Karpas-422 (cell line): ENCODE data around the gene FOXS1. TPM values are rescaled to one million over a fixed set of nuclear protein-coding genes. Genes with fewer than 3 reads are reported as not detected.
"Not testable (repeated sequence)": the region's sequence is repeated elsewhere in the genome, so short reads cannot be mapped to it uniquely, and the experiment has no call there.

ENCODE experiments used
- DNase-seq: peaks from one replicate; pipeline ENCODE4 v3.0.0-alpha.2; 2015
- H2AFZ ChIP-seq: fragments of 200-600 bp; sonication (generic); 2 replicates; pipeline ENCODE4 v1.6.1; 2014; ENCODE audit warnings: antibody characterized with exemption, low read length, mixed read lengths
- H3K27ac ChIP-seq: fragments of 200-600 bp; sonication (generic); 2 replicates; pipeline ENCODE4 v1.5.1; 2014; ENCODE audit warnings: mild to moderate bottlenecking, low read length, moderate library complexity
- H3K27me3 ChIP-seq: fragments of 200-600 bp; sonication (generic); 2 replicates; pipeline ENCODE4 v1.6.1; 2014; ENCODE audit warnings: low read length, mixed read lengths
- H3K36me3 ChIP-seq: fragments of 200-600 bp; sonication (generic); 2 replicates; pipeline ENCODE4 v1.6.1; 2014; ENCODE audit warnings: low read length, mixed read lengths; ENCODE audit not compliant: insufficient read depth
- H3K4me1 ChIP-seq: fragments of 200-600 bp; sonication (generic); 2 replicates; pipeline ENCODE4 v1.6.1; 2014; ENCODE audit warnings: mild to moderate bottlenecking, low read length, mixed read lengths
- H3K4me2 ChIP-seq: fragments of 200-600 bp; sonication (generic); 2 replicates; pipeline ENCODE4 v1.6.1; 2014; ENCODE audit warnings: low read length, low read depth, mild to moderate bottlenecking; ENCODE audit not compliant: poor library complexity, severe bottlenecking
- H3K4me3 ChIP-seq: fragments of 200-600 bp; sonication (generic); 2 replicates; pipeline ENCODE4 v1.5.1; 2014; ENCODE audit warnings: mild to moderate bottlenecking, antibody characterized with exemption, low read length, mixed read lengths
- H3K79me2 ChIP-seq: fragments of 200-600 bp; sonication (generic); 2 replicates; pipeline ENCODE4 v1.6.1; 2014; ENCODE audit warnings: mild to moderate bottlenecking, low read length, mixed read lengths
- H3K9ac ChIP-seq: fragments of 200-600 bp; sonication (generic); 2 replicates; pipeline ENCODE4 v1.6.0; 2014; ENCODE audit warnings: low read length
- H3K9me2 ChIP-seq: fragments of 200-600 bp; sonication (generic), shearing (Covaris generic); replicated peaks from 2 replicates; pipeline ENCODE4 v1.6.0; 2014; ENCODE audit warnings: mild to moderate bottlenecking, low read length, moderate library complexity; ENCODE audit not compliant: insufficient read depth
- H3K9me3 ChIP-seq: fragments of 300-700, 200-600 bp; sonication (generic); 2 replicates; pipeline ENCODE4 v1.6.1; 2014; ENCODE audit warnings: low read length, mixed read lengths
- H4K20me1 ChIP-seq: fragments of 200-600 bp; sonication (generic); 2 replicates; pipeline ENCODE4 v1.6.1; 2014; ENCODE audit warnings: mild to moderate bottlenecking, antibody characterized with exemption, low read length, low read depth; ENCODE audit not compliant: insufficient read depth
- total RNA-seq: library from RNA; depleted of rRNA; stranded (reverse); fragments of >200 nt; shearing (Covaris generic); gene quantifications from 2 replicates; pipeline ENCODE4 v1.2.3, GENCODE V29; 2014; ENCODE audit warnings: low replicate concordance

FOXS1 gene
- total RNA-seq, 1 experiment from 2014 or later = not detected

- no peak overlapping the region for H3K27ac ChIP-seq
Measured at GRCh38 chr20:31817461-31817860, 27.9 kb downstream of the FOXS1 start.

DNA sequence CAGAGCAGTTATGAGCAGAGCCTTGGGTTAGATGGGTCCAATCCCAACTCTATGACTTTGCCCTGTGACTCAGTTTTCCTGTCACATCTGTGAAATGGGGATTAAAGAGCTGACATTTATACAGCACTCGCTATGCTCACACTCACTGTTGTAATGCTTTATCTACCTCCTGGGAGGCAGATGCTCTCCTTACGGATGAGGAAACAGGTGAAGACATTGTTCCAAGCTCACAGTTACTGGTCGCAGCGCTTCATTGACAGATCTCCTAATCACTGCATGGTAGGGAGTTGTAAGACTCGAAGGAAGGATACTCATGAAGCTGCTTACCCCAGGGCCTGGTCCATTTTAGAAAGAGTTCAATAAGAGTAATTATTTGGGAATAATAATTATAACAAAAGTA lies 29.2 kb downstream of the FOXS1 start:
- H3K4me1 ChIP-seq = peaks cover 2% of the 10 kb centered on the region; the same call in 1 of the 2 replicates
- H2AFZ ChIP-seq = no peak overlapping the region
- H3K4me2 ChIP-seq = no peak overlapping the region
- no peaks in the 10 kb centered on the region for H3K79me2 ChIP-seq
- no peaks in the 10 kb centered on the region for H3K9me3 ChIP-seq
- H3K36me3 ChIP-seq = no peaks in the 10 kb centered on the region
- H4K20me1 ChIP-seq = no peaks in the 10 kb centered on the region
- no peaks in the 10 kb centered on the region for H3K27me3 ChIP-seq
- DNase-seq = no peak
- H3K9me2 ChIP-seq = no peaks in the 10 kb centered on the region
- no peak overlapping the region for H3K27ac ChIP-seq
- H3K4me3 ChIP-seq = no peak overlapping the region
- no peak overlapping the region for H3K9ac ChIP-seq

More at GRCh38 chr20:31817461-31817860, 27.9 kb downstream of the FOXS1 start:
- Histone ChIP-seq H3K4me2 (no peak overlapping the region), H3K9ac (no peak overlapping the region), H3K27me3 (no peaks in the 10 kb centered on the region), H3K9me3 (no peaks in the 10 kb centered on the region), H3K4me1 (peaks cover 2% of the 10 kb centered on the region; the same call in 1 of the 2 replicates), H3K79me2 (no peaks in the 10 kb centered on the region), H2AFZ (no peak overlapping the region), H3K36me3 (no peaks in the 10 kb centered on the region), H3K4me3 (no peak overlapping the region), H3K9me2 (no peaks in the 10 kb centered on the region), H4K20me1 (no peaks in the 10 kb centered on the region)
- DNase-seq = no peak

DNA sequence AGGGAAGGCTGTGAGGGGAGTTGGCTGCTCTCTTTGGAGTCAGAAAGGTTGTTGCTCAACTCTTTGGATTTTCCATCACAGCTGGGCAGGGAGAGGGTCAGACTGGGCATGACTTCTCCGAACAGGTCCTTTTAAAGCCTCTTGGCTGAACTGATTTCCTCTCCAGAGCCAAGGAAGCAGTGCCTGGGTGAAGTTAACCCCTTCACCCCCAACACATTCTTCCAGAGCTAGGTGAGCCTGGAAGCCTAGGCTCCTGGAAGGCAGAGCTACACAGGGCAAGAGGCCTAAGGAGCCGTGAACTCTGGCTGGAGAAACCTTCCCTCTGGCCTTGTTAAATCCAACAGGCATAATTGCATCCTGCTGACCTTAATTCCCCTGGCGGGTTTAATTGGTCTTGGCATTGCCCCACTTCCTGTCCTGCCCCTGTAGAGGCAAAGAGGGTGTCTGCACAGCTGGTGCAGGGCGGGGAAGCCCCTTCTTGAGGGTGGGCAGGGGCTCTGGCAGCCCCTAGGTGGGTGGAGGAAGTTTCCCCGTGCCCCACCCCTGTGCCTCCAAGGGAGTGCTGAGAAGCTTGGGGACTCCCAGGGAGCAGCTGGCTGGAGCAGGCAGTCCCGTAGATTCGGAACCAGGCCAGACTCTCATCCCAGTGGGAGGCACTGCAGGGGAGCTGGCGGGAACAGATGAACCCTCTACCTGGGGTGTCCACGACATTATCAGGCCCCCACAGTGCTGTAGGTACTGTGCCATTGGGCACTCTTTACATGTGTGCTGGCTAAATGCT lies 29.8 kb downstream of the FOXS1 start:
- Histone ChIP-seq H3K9ac (no peak overlapping the region), H3K36me3 (no peaks in the 10 kb centered on the region), H2AFZ (no peak overlapping the region), H3K4me1 (peaks cover 2% of the 10 kb centered on the region; the same call in 1 of the 2 replicates), H3K9me3 (no peaks in the 10 kb centered on the region), H3K9me2 (no peaks in the 10 kb centered on the region), H3K4me3 (no peak overlapping the region), H3K4me2 (no peak overlapping the region), H4K20me1 (no peaks in the 10 kb centered on the region), H3K27ac (no peak overlapping the region), H3K79me2 (no peaks in the 10 kb centered on the region), H3K27me3 (no peaks in the 10 kb centered on the region)
- DNase-seq = no peak

DNA sequence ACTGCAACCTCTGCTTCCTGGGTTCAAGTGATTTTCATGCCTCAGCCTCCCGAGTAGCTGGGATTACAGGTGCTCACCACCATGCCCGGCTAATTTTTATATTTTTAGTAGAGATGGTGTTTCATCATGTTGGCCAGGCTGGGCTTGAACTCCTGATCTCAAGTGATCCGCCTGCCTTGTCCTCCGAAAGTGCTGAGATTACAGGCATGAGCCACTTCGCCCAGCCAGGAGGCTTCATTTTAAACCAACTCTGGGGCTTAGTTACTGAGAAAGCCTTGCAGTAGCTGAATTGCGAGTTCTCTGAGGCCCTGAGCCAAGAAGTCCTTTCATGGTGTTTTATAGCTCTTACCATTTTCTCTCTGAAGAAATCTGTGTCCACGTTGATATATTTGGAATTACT lies 31.3 kb downstream of the FOXS1 start:
- H4K20me1 ChIP-seq, DNase-seq, H3K9ac ChIP-seq, H3K27me3 ChIP-seq, H3K36me3 ChIP-seq, H3K4me1 ChIP-seq, H3K79me2 ChIP-seq, H3K9me3 ChIP-seq, H2AFZ ChIP-seq, H3K4me3 ChIP-seq, H3K9me2 ChIP-seq, H3K27ac ChIP-seq, H3K4me2 ChIP-seq: not testable (repeated sequence)

GRCh38 chr20:31813611-31814010 lies 31.8 kb downstream of the FOXS1 start:
- DNase-seq = no peak
- Histone ChIP-seq H3K9me3 (no peaks in the 10 kb centered on the region), H3K27ac (no peak overlapping the region), H3K27me3 (no peaks in the 10 kb centered on the region), H4K20me1 (no peaks in the 10 kb centered on the region), H3K9me2 (no peaks in the 10 kb centered on the region), H3K4me3 (no peak overlapping the region), H2AFZ (no peak overlapping the region), H3K4me2 (no peak overlapping the region), H3K4me1 (peaks cover 2% of the 10 kb centered on the region; the same call in 1 of the 2 replicates), H3K9ac (no peak overlapping the region), H3K79me2 (no peaks in the 10 kb centered on the region), H3K36me3 (no peaks in the 10 kb centered on the region; the same call in 1 of the 2 replicates)

DNA sequence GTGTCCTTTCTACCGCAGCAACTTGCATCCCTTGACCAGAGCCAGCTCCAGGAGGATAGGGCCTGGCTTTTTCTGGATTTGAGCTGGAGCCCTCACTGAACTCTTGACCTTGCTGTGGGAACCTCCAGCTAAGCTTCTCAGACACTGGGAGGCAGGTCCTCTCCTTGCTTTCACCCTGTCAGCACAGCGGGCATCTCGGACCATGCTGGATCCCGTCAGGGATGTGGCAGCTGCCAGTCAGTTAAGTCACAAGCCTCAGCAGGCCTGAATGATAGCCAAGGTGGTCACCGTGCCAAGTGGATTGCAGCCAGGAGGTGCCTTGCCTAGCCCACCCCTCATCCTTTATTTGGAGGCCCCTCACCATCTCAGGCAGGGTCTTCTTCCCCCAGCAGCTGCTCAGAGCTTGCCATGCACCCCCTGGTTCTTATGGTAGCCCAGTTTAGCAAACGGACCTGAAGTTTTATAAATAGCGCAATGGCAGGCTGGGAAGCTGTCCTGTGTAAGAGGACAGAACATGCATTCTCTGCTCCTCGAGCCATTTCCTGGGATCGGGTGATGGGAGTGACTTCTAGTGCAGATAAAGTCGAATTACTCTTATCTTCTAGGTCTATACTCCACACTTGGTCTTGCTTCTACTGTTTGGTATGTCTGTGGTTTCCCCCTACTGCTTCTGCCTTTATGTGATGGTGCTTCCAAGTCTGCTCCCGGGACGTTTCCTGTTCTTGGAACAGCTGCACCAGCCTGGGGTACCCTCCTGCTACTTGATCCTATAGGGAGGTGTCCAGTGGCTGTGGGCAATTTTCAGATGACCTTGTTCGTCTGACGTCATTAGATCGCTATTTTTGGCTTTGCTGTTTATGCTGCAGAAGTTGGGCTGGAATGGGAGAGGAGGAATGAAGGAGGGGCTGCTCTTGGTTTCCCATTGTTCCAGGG lies 33.3 kb downstream of the FOXS1 start:
- peaks cover 3% of the 10 kb centered on the region; the same call in 1 of the 2 replicates for H3K36me3 ChIP-seq
- DNase-seq = no peak
- H3K9me2 ChIP-seq = no peaks in the 10 kb centered on the region
- H4K20me1 ChIP-seq = no peaks in the 10 kb centered on the region
- no peaks in the 10 kb centered on the region for H3K79me2 ChIP-seq
- H3K27ac ChIP-seq = no peak overlapping the region
- no peaks in the 10 kb centered on the region for H3K27me3 ChIP-seq
- H3K4me3 ChIP-seq = no peak overlapping the region
- no peak overlapping the region for H2AFZ ChIP-seq
- H3K9ac ChIP-seq = no peak overlapping the region
- H3K4me2 ChIP-seq = no peak overlapping the region
- no peaks in the 10 kb centered on the region for H3K4me1 ChIP-seq
- H3K9me3 ChIP-seq = no peaks in the 10 kb centered on the region

DNA sequence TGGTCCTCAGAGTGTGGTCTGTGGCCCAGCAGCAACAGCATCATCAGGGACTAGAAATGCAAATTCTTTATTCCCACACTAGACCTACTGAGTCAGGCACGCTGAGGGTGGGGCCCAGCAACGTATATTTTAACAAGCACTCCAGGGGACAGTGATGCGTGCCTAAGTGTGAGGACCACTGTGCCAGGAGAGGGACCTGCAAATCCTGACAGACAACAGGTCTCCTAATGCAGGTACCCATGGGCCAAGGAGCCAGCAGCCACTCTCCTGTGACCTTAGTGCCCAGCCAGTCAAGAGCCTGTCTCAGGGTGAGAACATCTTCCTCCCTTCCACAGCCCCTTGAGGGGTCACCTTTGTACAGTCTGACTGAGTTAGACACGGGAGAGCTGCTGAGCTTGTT lies 34.2 kb downstream of the FOXS1 start:
- no peak overlapping the region for H3K4me2 ChIP-seq
- H3K4me1 ChIP-seq = no peaks in the 10 kb centered on the region
- peaks cover 10% of the 10 kb centered on the region; the same call in 1 of the 2 replicates for H3K36me3 ChIP-seq
- H3K9ac ChIP-seq = no peak overlapping the region
- H4K20me1 ChIP-seq = no peaks in the 10 kb centered on the region
- no peaks in the 10 kb centered on the region for H3K9me2 ChIP-seq
- H3K9me3 ChIP-seq = no peaks in the 10 kb centered on the region
- no peak overlapping the region for H2AFZ ChIP-seq
- DNase-seq = no peak
- H3K79me2 ChIP-seq = no peaks in the 10 kb centered on the region
- no peak overlapping the region for H3K4me3 ChIP-seq
- H3K27me3 ChIP-seq = no peaks in the 10 kb centered on the region
- no peak overlapping the region for H3K27ac ChIP-seq

DNA sequence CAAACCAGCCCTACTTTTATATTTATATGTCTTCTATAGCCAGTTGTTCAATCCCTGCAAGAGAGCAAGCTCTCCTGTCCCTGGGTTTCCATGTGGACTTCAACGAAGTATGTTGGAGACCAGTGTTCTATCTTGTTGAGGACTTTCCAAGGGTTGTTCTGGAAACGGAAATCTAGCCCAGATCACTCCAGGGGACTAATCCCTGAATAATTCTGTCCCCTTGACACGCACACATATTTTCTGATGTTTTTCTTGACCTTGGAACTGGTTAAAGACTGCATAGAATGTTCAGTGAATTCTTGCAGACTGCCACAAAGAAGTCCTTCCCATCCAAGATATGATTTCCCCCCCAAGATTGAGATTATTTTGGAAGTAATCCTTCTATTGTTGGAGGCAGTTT lies 35.7 kb downstream of the FOXS1 start:
- H3K4me2 ChIP-seq = no peak overlapping the region
- H3K36me3 ChIP-seq = peaks cover 18% of the 10 kb centered on the region; the same call in 1 of the 2 replicates
- no peaks in the 10 kb centered on the region for H3K4me1 ChIP-seq
- no peak overlapping the region for H3K9ac ChIP-seq
- no peaks in the 10 kb centered on the region for H3K9me2 ChIP-seq
- no peak overlapping the region for H2AFZ ChIP-seq
- no peak for DNase-seq
- H3K9me3 ChIP-seq = no peaks in the 10 kb centered on the region
- no peak overlapping the region for H3K4me3 ChIP-seq
- no peaks in the 10 kb centered on the region for H3K79me2 ChIP-seq
- H3K27me3 ChIP-seq = no peaks in the 10 kb centered on the region
- H3K27ac ChIP-seq = no peak overlapping the region
- H4K20me1 ChIP-seq = no peaks in the 10 kb centered on the region
